Retinal pigment epithelial cell (primary cell): Measurements from ENCODE around the gene CUEDC1.

Experiments used
- DNase-seq: peaks from one replicate; pipeline ENCODE4 v3.0.0-alpha.2; 2010; ENCODE audit warnings: low read depth
- H3K4me3 ChIP-seq: 2 replicates; pipeline ENCODE4 v1.5.1; 2011; ENCODE audit warnings: mild to moderate bottlenecking, low read length, control low read depth, moderate library complexity
- CTCF ChIP-seq: conservative IDR thresholded peaks from 2 replicates; pipeline ENCODE4 v1.5.1; 2011; ENCODE audit warnings: low read depth, low read length, control low read depth, inconsistent platforms

The CUEDC1 gene

DNA sequence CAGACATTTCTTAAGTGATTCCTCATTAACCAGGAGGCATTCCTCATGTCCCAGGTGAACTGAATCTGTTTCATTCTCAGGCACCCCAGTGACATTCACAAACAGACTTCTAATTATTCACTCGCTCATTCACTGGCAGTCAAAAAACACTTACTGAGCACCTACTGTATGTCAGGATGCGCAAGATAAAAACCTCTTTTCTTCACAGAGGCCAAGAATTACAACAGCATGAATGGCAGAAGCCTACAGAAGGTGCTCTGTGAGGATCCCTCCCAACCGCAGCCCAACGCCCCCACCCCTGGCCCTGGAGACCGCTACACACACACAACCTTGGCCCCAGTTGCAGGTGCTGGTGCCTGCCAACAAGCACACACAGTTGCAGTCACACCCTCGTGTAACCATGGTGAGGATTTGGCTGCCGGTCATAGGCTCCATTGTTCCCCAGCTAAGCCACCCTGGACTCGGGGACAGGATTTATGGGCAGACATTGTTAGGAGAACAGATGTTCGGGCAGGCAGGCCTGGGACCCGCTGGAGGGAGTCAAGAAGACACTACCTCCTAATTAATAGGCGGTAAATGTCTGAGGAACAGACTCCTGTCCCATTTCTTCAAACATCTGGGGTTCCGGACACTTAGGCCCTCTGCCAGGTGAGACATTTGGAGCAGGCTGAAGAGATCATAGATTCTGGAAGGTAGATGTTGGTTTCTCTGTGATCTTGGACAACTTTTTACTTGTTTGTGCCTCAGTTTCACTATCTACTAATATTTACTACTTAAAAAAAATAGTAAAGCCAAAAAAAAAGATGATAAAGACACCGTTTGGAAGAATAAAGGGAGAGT is 43.2 kb downstream of the CUEDC1 start:
- no peak overlapping the region for H3K4me3 ChIP-seq
- peak; percentile 90 for DNase-seq
- TF ChIP-seq CTCF, result no peak

DNA sequence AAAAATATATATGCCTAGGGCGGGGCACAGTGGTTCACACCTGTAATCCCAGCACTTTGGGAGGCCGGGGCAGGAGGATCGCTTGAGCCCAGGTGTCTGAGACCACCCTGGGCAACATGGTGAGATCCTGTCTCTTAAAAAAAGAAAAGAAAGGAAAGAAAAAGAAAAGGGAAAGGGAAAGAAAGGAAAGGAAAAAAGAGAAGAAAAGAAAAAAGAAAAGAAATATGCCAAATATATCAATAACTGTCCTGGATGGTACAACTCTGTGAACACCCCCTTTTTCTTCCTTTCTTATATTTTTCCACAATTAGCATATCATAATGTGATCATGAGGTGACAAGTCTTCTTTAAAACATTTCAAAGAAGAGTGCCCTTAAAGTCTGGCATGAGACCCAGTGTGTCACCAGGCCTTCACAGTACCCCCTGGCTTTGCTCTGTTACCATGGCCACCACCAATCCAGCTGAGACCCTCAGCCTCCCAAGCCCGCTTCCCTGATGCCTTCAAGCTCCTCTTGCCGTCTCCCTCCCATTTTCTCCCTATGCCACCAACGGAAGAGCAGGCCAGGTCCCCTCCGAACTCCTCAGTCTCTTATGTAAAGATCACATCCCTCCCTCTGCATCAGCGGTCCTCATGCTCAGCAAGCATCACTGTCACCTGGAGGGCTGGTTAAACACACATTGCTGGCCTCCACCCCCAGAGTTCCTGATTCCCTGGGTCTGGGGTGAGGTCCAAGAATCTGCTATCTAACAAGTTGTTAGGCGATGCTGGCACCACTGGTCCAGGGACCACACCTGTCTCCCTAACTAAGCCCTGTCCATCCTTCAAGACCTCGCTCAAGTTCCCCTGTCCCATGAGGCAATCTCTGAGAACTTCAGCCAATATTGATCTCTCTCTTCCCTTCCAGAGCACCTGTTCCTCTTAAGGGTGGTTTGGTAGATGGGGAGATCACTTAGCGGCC is 44.5 kb downstream of the CUEDC1 start:
- H3K4me3 ChIP-seq, result no peak overlapping the region
- TF ChIP-seq CTCF, result no peak

DNA sequence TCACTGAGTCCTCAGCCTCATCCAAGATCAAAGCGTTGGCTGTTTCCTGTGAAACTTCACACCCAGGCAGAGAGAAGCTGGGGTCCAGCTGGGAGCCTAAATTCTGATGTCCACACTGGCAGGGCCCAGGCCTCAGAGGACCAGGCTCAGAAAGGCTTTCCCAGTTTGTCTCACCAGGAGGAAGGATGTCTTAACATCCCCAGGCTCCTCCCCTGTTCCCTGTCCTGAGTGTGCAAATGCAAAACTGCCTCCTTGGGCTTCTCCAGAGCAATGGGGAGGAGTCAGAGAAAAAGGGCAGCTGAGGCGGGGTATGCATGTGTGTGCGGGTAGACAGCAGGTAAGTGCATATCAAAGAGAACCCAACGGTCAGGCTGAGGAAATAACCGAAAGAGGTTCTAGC is 45.7 kb downstream of the CUEDC1 start:
- no peak for DNase-seq
- H3K4me3 ChIP-seq, result no peak overlapping the region
- TF ChIP-seq CTCF, result no peak

More for the DNA sequence above, 44.5 kb downstream of the CUEDC1 start:
- DNase-seq, result no peak

GRCh38 chr17:57908278-57908677 is 46.9 kb downstream of the CUEDC1 start:
- H3K4me3 ChIP-seq, result no peak overlapping the region
- no peak for DNase-seq
- TF ChIP-seq CTCF, result no peak

GRCh38 chr17:57906910-57907309 is 48.3 kb downstream of the CUEDC1 start:
- DNase-seq, result no peak
- H3K4me3 ChIP-seq, result no peak overlapping the region
- TF ChIP-seq CTCF, result peak; percentile 41

DNA sequence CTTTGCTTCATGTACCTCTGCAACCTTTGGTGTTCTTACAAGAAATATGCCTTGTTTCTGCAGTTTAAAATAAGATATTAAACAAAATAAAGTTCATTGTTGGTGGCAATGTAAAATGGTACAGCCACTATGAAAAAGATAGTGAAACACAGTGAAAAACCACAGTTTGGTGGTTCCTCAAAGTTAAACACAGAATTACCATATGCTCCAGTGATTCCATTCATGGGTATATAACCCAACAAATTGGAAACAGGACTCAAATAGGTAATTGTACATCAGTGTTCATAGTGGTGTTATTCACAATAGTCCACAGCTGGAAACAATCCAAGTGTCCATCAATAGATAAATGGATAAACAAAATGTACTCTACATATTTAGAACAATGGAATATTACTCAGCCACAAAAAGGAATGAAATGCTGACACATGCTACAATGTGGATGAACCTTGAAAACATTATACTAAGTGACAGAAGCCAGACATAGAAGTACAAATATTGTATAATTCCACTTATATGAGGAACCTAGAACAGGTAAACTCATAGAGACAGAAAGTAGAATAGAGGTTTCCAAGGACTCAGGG is 49.2 kb downstream of the CUEDC1 start:
- no peak for DNase-seq
- no peak overlapping the region for H3K4me3 ChIP-seq
- no peak for TF ChIP-seq CTCF
